Hepatocyte (in vitro differentiated cells): ENCODE results near the gene ZNF512. TPM values are rescaled to one million over a fixed set of nuclear protein-coding genes. Genes with fewer than 3 reads are reported as not detected.
A peak's percentile ranks its signal among the peaks of the same experiment; 100 is the strongest.

Experiments
- DNase-seq: peaks from one replicate; pipeline ENCODE4 v3.0.0-alpha.2; 2016; ENCODE audit warnings: low spot score
- H2AFZ ChIP-seq: fragments of 200-600 bp; sonication (generic); 2 replicates; pipeline ENCODE4 v1.6.0; 2016; ENCODE audit warnings: antibody characterized with exemption, mild to moderate bottlenecking
- H3K27ac ChIP-seq: fragments of 200-600 bp; sonication (generic); 2 replicates; pipeline ENCODE4 v1.5.1; 2016; ENCODE audit warnings: mild to moderate bottlenecking
- H3K27me3 ChIP-seq: fragments of 200-600 bp; sonication (generic); 2 replicates; pipeline ENCODE4 v1.6.1; 2016
- H3K36me3 ChIP-seq: fragments of 200-600 bp; sonication (generic); replicated peaks from 2 replicates; pipeline ENCODE4 v1.5.1; 2016; ENCODE audit warnings: low read depth; ENCODE audit not compliant: insufficient read depth
- H3K4me1 ChIP-seq: fragments of 200-600 bp; sonication (generic); 2 replicates; pipeline ENCODE4 v1.5.1; 2016; ENCODE audit warnings: mild to moderate bottlenecking, moderate library complexity; ENCODE audit not compliant: insufficient read depth
- H3K4me2 ChIP-seq: fragments of 200-600 bp; sonication (generic); 2 replicates; pipeline ENCODE4 v1.6.0; 2016
- H3K4me3 ChIP-seq: fragments of 200-600 bp; sonication (generic); 2 replicates; pipeline ENCODE4 v1.5.1; 2016; ENCODE audit warnings: mild to moderate bottlenecking
- H3K79me2 ChIP-seq: fragments of 200-600 bp; sonication (generic); 2 replicates; pipeline ENCODE4 v1.6.0; 2017; ENCODE audit warnings: mild to moderate bottlenecking
- H3K9me2 ChIP-seq: fragments of 200-600 bp; sonication (generic); replicated peaks from 2 replicates; pipeline ENCODE4 v1.6.0; 2017; ENCODE audit warnings: mild to moderate bottlenecking; ENCODE audit not compliant: insufficient read depth
- H3K9me3 ChIP-seq: fragments of 200-600 bp; sonication (generic); 2 replicates; pipeline ENCODE4 v1.5.1; 2016; ENCODE audit warnings: low read depth, mild to moderate bottlenecking
- H4K20me1 ChIP-seq: fragments of 200-600 bp; sonication (generic); 2 replicates; pipeline ENCODE4 v1.6.0; 2016; ENCODE audit warnings: mild to moderate bottlenecking; ENCODE audit not compliant: insufficient read depth, poor library complexity, severe bottlenecking
- EZH2 ChIP-seq: fragments of 200-600 bp; sonication (generic); IDR thresholded peaks from 2 replicates; pipeline ENCODE4 v1.6.1; 2016; ENCODE audit warnings: antibody characterized with exemption, mild to moderate bottlenecking, borderline replicate concordance
- EZH2phosphoT487 ChIP-seq: fragments of 200-600 bp; sonication (generic); IDR thresholded peaks from one replicate; pipeline ENCODE4 v1.6.1; 2018; ENCODE audit warnings: antibody characterized with exemption, mild to moderate bottlenecking, low read depth, moderate library complexity; ENCODE audit not compliant: unreplicated experiment, severe bottlenecking
- WGBS: methylation state at CpG from one replicate; pipeline ENCODE4 v1.1.6; 2016; ENCODE audit warnings: low lambda C conversion rate; ENCODE audit errors: missing lambda C conversion rate; 5-methylcytosine and 5-hydroxymethylcytosine counted together
- polyA plus RNA-seq: library from polyadenylated mRNA; unstranded; fragments of >200 nt; fragmentation: Nextera tagmentation; extraction: Ambion mirVana; gene quantifications from 2 replicates; pipeline ENCODE4 v1.2.1, GENCODE V29; 2016
- total RNA-seq: library from RNA; depleted of rRNA; stranded (reverse); fragments of >200 nt; gene quantifications from 2 replicates; pipeline ENCODE4 v1.2.3, GENCODE V29; 2014
- TF ChIP-seq, protein P1 (sequence below): fragments of 200-600 bp; sonication (generic); IDR thresholded peaks from 2 replicates; pipeline ENCODE4 v1.5.1; 2016; ENCODE audit warnings: antibody characterized with exemption, mild to moderate bottlenecking; ENCODE audit not compliant: poor library complexity

ZNF512 gene
- total and polyA plus RNA-seq, 2 experiments from 2014 or later, result 19.9 to 27.7 TPM

DNA sequence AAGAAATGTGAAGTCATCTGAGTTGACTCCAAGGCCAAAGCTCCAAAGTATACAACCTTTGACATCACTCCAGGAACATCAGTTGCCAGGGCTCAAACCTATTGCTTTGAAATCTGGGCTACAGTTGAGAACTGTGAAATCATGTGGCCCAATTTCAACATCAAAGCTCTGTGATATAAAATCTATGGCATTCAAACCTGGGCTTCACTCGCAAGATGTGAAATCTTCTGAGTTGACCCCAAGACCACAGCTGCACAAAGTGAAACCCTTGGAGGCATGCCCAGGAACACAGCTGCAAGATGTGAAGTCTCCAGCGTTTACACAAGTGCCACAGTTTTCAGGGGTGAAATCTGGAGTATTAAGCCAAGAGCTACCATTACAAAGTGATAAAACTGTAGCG, 9.4 kb upstream of the ZNF512 start:
- no peak overlapping the region for H3K4me3 ChIP-seq
- no peak overlapping the region for H3K27ac ChIP-seq
- WGBS, result 83% methylated on average over 3 of the region's 3 CpGs
- H3K4me2 ChIP-seq, result no peak overlapping the region
- H4K20me1 ChIP-seq, result no peaks in the 10 kb centered on the region
- no peaks in the 10 kb centered on the region for H3K36me3 ChIP-seq
- no peaks in the 10 kb centered on the region for H3K4me1 ChIP-seq
- DNase-seq, result no peak
- no peaks in the 10 kb centered on the region for H3K79me2 ChIP-seq
- no peaks in the 10 kb centered on the region for H3K9me2 ChIP-seq
- H3K9me3 ChIP-seq, result peaks cover 17% of the 10 kb centered on the region
- H3K27me3 ChIP-seq, result no peaks in the 10 kb centered on the region
- no peak for TF ChIP-seq EZH2
- TF ChIP-seq, protein P1, sequence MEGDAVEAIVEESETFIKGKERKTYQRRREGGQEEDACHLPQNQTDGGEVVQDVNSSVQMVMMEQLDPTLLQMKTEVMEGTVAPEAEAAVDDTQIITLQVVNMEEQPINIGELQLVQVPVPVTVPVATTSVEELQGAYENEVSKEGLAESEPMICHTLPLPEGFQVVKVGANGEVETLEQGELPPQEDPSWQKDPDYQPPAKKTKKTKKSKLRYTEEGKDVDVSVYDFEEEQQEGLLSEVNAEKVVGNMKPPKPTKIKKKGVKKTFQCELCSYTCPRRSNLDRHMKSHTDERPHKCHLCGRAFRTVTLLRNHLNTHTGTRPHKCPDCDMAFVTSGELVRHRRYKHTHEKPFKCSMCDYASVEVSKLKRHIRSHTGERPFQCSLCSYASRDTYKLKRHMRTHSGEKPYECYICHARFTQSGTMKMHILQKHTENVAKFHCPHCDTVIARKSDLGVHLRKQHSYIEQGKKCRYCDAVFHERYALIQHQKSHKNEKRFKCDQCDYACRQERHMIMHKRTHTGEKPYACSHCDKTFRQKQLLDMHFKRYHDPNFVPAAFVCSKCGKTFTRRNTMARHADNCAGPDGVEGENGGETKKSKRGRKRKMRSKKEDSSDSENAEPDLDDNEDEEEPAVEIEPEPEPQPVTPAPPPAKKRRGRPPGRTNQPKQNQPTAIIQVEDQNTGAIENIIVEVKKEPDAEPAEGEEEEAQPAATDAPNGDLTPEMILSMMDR, result no peak
- TF ChIP-seq EZH2phosphoT487, result no peak
- H2AFZ ChIP-seq, result no peak overlapping the region

DNA sequence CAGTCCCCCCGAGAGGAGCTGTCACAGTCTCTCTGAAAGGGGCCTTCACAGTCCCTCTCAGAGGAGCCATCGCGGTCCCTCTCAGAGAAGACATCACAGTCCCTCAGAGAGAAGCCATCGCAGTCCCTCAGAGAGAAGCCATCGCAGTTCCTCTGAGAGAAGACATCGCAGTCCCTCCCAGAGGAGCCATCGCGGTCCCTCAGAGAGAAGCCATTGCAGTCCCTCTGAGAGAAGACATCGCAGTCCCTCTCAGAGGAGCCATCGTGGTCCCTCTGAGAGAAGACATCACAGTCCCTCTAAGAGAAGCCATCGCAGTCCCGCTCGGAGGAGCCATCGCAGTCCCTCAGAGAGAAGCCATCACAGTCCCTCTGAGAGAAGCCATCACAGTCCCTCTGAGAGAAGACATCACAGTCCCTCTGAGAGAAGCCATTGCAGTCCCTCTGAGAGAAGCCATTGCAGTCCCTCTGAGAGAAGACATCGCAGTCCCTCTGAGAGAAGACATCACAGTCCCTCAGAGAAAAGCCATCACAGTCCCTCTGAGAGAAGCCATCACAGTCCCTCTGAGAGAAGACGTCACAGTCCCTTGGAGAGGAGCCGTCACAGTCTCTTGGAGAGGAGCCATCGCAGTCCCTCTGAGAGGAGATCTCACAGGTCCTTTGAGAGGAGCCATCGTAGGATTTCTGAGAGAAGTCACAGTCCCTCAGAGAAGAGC, 1.3 kb upstream of the ZNF512 start:
- TF ChIP-seq EZH2, result no peak
- TF ChIP-seq, protein P1, result no peak
- no peak for TF ChIP-seq EZH2phosphoT487
- peaks cover 4% of the 10 kb centered on the region for H4K20me1 ChIP-seq
- no peaks in the 10 kb centered on the region for H3K27me3 ChIP-seq
- no peak overlapping the region for H3K4me3 ChIP-seq
- peaks cover 15% of the 10 kb centered on the region for H3K4me1 ChIP-seq
- peaks cover 34% of the 10 kb centered on the region for H3K79me2 ChIP-seq
- peaks cover 15% of the 10 kb centered on the region for H3K9me3 ChIP-seq
- DNase-seq, result no peak
- no peak overlapping the region for H3K4me2 ChIP-seq
- H3K36me3 ChIP-seq, result no peaks in the 10 kb centered on the region
- H3K9me2 ChIP-seq, result no peaks in the 10 kb centered on the region
- no peak overlapping the region for H3K27ac ChIP-seq
- over 99% methylated on average over 19 of the region's 19 CpGs for WGBS
- H2AFZ ChIP-seq, result no peak overlapping the region

DNA sequence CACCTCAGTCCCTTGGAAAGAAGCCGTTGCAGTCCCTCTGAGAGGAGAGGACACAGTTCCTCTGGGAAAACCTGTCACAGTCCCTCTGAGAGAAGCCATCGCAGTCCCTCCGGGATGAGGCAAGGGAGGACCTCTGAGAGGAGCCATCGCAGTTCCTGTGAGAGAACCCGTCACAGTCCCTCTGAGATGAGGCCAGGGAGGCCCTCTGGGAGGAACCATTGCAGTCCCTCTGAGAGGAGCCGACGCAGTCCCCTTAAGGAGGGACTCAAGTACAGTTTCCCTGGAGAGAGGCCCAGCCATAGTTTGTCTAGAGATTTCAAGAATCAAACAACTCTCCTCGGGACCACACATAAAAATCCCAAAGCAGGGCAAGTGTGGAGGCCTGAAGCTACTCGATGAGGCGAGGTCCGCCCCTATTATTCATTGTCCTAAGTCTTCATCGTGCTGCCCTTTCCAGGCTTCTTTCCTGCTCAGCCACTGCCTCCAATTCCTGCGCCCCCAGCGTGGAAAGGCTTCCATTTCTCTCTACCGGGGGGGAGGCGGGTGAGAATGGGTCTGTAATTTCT, 630 bp upstream of the ZNF512 start:
- Histone ChIP-seq H3K4me2 (peak overlapping the region; percentile 94), H4K20me1 (peaks cover 4% of the 10 kb centered on the region), H3K9me2 (no peaks in the 10 kb centered on the region), H3K4me3 (peak overlapping the region; percentile 29), H3K9me3 (peaks cover 8% of the 10 kb centered on the region), H2AFZ (peak overlapping the region; percentile 94), H3K79me2 (peaks cover 40% of the 10 kb centered on the region), H3K27ac (peak overlapping the region; percentile 80), H3K27me3 (no peaks in the 10 kb centered on the region), H3K36me3 (no peaks in the 10 kb centered on the region), H3K4me1 (peaks cover 15% of the 10 kb centered on the region)
- DNase-seq, result no peak
- TF ChIP-seq, protein P1, result no peak
- no peak for TF ChIP-seq EZH2phosphoT487
- WGBS, result 94% methylated on average over 16 of the region's 16 CpGs
